ENCODE data around the gene RFC1. TPM values are rescaled to one million over a fixed set of nuclear protein-coding genes. Genes with fewer than 3 reads are reported as not detected.

The RFC1 gene
- polyA plus RNA-seq, 1 donor from 2014 or later: 20.7 TPM

DNA sequence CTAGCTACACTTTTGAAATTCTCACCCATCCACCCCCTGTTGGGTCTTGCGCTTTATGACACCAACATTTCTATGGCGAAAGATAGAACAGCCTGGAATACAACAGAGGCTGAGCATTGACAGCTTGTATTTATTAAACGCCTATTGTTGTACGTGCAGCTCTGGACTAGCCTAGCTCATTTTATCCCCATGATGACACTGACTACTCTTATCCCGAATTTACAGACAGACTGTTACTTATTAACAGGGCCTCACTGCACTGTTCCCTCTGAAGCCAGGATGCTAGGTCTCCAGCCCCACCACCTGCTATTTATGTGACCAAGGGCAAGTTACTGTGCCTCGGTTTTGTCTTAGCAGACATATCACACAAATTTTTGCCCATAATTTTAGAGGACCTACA is 1.0 kb upstream of the RFC1 start:
- Histone ChIP-seq H3K36me3 (ENCODE audit: insufficient read depth, low read length) (no peaks in the 10 kb centered on the region), H3K9me2 (ENCODE audit: insufficient read depth, low read length) (no peaks in the 10 kb centered on the region), H3K27me3 (ENCODE audit: insufficient read depth, low read depth, low read length) (no peaks in the 10 kb centered on the region), H3K4me3 (ENCODE audit: low read length) (no peak overlapping the region), H3K27ac (ENCODE audit: low read length) (no peak overlapping the region), H2AFZ (ENCODE audit: low read depth, low read length) (no peak overlapping the region), H3K9me3 (ENCODE audit: low read length) (no peaks in the 10 kb centered on the region), H4K20me1 (ENCODE audit: insufficient read depth) (no peaks in the 10 kb centered on the region), H3K79me2 (replicated peaks; ENCODE audit: insufficient read depth, low read length) (peaks cover 37% of the 10 kb centered on the region), H3K4me2 (ENCODE audit: low read length) (no peak overlapping the region), H3K9ac (ENCODE audit: low read length) (no peak overlapping the region), H3F3A (ENCODE audit: insufficient read depth, low read length, poor library complexity, severe bottlenecking) (no peaks in the 10 kb centered on the region)
- TF ChIP-seq TAF1 (IDR thresholded peaks at IDR 0.05; ENCODE audit: low read depth) (no peak), RAD21 (conservative IDR thresholded peaks at IDR 0.05) (no peak), SMC3 (conservative IDR thresholded peaks at IDR 0.05; ENCODE audit: poor library complexity) (no peak), MXI1 (conservative IDR thresholded peaks at IDR 0.05; ENCODE audit: poor library complexity, severe bottlenecking) (no peak), EP300 (conservative IDR thresholded peaks at IDR 0.05; ENCODE audit: poor library complexity, severe bottlenecking) (no peak), EZH2 (IDR thresholded peaks at IDR 0.05; ENCODE audit: borderline replicate concordance, insufficient read depth, low read length, poor library complexity, severe bottlenecking) (no peak), POLR2AphosphoS5 (IDR thresholded peaks at IDR 0.05) (no peak)
- TF ChIP-seq, protein P1, sequence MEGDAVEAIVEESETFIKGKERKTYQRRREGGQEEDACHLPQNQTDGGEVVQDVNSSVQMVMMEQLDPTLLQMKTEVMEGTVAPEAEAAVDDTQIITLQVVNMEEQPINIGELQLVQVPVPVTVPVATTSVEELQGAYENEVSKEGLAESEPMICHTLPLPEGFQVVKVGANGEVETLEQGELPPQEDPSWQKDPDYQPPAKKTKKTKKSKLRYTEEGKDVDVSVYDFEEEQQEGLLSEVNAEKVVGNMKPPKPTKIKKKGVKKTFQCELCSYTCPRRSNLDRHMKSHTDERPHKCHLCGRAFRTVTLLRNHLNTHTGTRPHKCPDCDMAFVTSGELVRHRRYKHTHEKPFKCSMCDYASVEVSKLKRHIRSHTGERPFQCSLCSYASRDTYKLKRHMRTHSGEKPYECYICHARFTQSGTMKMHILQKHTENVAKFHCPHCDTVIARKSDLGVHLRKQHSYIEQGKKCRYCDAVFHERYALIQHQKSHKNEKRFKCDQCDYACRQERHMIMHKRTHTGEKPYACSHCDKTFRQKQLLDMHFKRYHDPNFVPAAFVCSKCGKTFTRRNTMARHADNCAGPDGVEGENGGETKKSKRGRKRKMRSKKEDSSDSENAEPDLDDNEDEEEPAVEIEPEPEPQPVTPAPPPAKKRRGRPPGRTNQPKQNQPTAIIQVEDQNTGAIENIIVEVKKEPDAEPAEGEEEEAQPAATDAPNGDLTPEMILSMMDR (IDR thresholded peaks at IDR 0.05; ENCODE audit: poor library complexity, severe bottlenecking): no peak
- TF ChIP-seq, protein P2, sequence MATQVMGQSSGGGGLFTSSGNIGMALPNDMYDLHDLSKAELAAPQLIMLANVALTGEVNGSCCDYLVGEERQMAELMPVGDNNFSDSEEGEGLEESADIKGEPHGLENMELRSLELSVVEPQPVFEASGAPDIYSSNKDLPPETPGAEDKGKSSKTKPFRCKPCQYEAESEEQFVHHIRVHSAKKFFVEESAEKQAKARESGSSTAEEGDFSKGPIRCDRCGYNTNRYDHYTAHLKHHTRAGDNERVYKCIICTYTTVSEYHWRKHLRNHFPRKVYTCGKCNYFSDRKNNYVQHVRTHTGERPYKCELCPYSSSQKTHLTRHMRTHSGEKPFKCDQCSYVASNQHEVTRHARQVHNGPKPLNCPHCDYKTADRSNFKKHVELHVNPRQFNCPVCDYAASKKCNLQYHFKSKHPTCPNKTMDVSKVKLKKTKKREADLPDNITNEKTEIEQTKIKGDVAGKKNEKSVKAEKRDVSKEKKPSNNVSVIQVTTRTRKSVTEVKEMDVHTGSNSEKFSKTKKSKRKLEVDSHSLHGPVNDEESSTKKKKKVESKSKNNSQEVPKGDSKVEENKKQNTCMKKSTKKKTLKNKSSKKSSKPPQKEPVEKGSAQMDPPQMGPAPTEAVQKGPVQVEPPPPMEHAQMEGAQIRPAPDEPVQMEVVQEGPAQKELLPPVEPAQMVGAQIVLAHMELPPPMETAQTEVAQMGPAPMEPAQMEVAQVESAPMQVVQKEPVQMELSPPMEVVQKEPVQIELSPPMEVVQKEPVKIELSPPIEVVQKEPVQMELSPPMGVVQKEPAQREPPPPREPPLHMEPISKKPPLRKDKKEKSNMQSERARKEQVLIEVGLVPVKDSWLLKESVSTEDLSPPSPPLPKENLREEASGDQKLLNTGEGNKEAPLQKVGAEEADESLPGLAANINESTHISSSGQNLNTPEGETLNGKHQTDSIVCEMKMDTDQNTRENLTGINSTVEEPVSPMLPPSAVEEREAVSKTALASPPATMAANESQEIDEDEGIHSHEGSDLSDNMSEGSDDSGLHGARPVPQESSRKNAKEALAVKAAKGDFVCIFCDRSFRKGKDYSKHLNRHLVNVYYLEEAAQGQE (IDR thresholded peaks at IDR 0.05; ENCODE audit: borderline replicate concordance): no peak

DNA sequence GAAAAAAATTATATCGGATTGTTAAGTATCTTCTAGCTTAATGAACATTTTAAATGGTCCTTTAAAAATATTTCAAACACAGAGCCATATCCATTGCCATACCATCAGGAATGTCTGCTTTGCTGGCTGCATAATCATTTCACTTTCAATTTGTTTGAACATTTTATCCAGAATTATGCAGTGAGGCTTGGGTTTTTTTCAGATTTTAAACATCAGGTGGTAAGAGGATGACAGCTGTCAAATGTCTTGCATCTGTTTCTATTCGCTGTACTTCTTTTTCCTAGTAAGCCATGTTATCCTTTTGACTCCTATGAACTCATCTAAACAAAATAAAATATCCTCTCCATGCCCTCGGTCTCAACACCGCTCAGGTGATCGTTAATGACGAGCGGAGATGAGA is 802 bp downstream of the RFC1 start:
- H3K4me3 ChIP-seq (ENCODE audit: low read length): peak overlapping the region; percentile 96
- H3K27me3 ChIP-seq (ENCODE audit: insufficient read depth, low read depth, low read length): no peaks in the 10 kb centered on the region
- no peaks in the 10 kb centered on the region for H3K36me3 ChIP-seq (ENCODE audit: insufficient read depth, low read length)
- H2AFZ ChIP-seq (ENCODE audit: low read depth, low read length): peak overlapping the region; percentile 96
- no peaks in the 10 kb centered on the region for H3F3A ChIP-seq (ENCODE audit: insufficient read depth, low read length, poor library complexity, severe bottlenecking)
- peak overlapping the region; percentile 76 for H3K9ac ChIP-seq (ENCODE audit: low read length)
- no peaks in the 10 kb centered on the region for H3K9me3 ChIP-seq (ENCODE audit: low read length)
- H3K4me2 ChIP-seq (ENCODE audit: low read length): peak overlapping the region; percentile 70
- H3K79me2 ChIP-seq (replicated peaks; ENCODE audit: insufficient read depth, low read length): peaks cover 50% of the 10 kb centered on the region
- no peak for TF ChIP-seq POLR2AphosphoS5 (IDR thresholded peaks at IDR 0.05)
- no peak for TF ChIP-seq EZH2 (IDR thresholded peaks at IDR 0.05; ENCODE audit: borderline replicate concordance, insufficient read depth, low read length, poor library complexity, severe bottlenecking)
- no peak for TF ChIP-seq RAD21 (conservative IDR thresholded peaks at IDR 0.05)
- TF ChIP-seq TAF1 (IDR thresholded peaks at IDR 0.05; ENCODE audit: low read depth): no peak
- TF ChIP-seq, protein P1 (IDR thresholded peaks at IDR 0.05; ENCODE audit: poor library complexity, severe bottlenecking): no peak
- TF ChIP-seq SMC3 (conservative IDR thresholded peaks at IDR 0.05; ENCODE audit: poor library complexity): no peak
- TF ChIP-seq EP300 (conservative IDR thresholded peaks at IDR 0.05; ENCODE audit: poor library complexity, severe bottlenecking): no peak
- TF ChIP-seq, protein P2 (IDR thresholded peaks at IDR 0.05; ENCODE audit: borderline replicate concordance): no peak
- no peak for TF ChIP-seq MXI1 (conservative IDR thresholded peaks at IDR 0.05; ENCODE audit: poor library complexity, severe bottlenecking)
- H4K20me1 ChIP-seq (ENCODE audit: insufficient read depth): no peaks in the 10 kb centered on the region
- H3K27ac ChIP-seq (ENCODE audit: low read length): no peak overlapping the region
- no peaks in the 10 kb centered on the region for H3K9me2 ChIP-seq (ENCODE audit: insufficient read depth, low read length)

All from neural cell (in vitro differentiated cells).